GM23338 (cell line): ENCODE results near the gene IGF1. TPM values are rescaled to one million over a fixed set of nuclear protein-coding genes. Genes with fewer than 3 reads are reported as not detected.

Experiments used
- ATAC-seq: fragments of 200-7000 bp; cut with Tn5 transposase; 3 replicates; pipeline ENCODE4 v1.9.1; 2020
- DNase-seq: peaks from one replicate; pipeline ENCODE4 v3.0.0-alpha.2; 2015; ENCODE audit warnings: low spot score
- H2AFZ ChIP-seq: fragments of 200-600 bp; sonication (generic); 2 replicates; pipeline ENCODE4 v1.8.0; 2016; ENCODE audit warnings: antibody characterized with exemption, mild to moderate bottlenecking, moderate library complexity
- H3F3A ChIP-seq: fragments of 200-600 bp; sonication (generic); replicated peaks from 2 replicates; pipeline ENCODE4 v1.8.0; 2017; ENCODE audit warnings: antibody characterized with exemption, mixed run types, low read depth
- H3K27ac ChIP-seq: fragments of 200-600 bp; sonication (generic); 2 replicates; pipeline ENCODE4 v1.6.1; 2016; ENCODE audit warnings: low read depth
- H3K27me3 ChIP-seq: fragments of 200-600 bp; sonication (generic); 2 replicates; pipeline ENCODE4 v1.8.0; 2016; ENCODE audit warnings: mild to moderate bottlenecking, mixed run types, moderate library complexity; ENCODE audit not compliant: insufficient read depth
- H3K36me3 ChIP-seq: fragments of 200-600 bp; sonication (generic); 2 replicates; pipeline ENCODE4 v1.8.0; 2016; ENCODE audit warnings: mild to moderate bottlenecking; ENCODE audit not compliant: insufficient read depth
- H3K4me1 ChIP-seq: fragments of 200-600 bp; sonication (generic); 2 replicates; pipeline ENCODE4 v1.8.0; 2016; ENCODE audit warnings: mild to moderate bottlenecking, moderate library complexity; ENCODE audit not compliant: insufficient read depth
- H3K4me2 ChIP-seq: fragments of 200-600 bp; sonication (generic); 2 replicates; pipeline ENCODE4 v1.7.1; 2017; ENCODE audit warnings: mixed run types
- H3K4me3 ChIP-seq: fragments of 200-600 bp; sonication (generic); 2 replicates; pipeline ENCODE4 v1.6.1; 2016; ENCODE audit warnings: mixed run types
- H3K79me2 ChIP-seq: fragments of 200-600 bp; sonication (generic); replicated peaks from 2 replicates; pipeline ENCODE4 v1.8.0; 2017; ENCODE audit warnings: mild to moderate bottlenecking; ENCODE audit not compliant: insufficient read depth
- H3K9me2 ChIP-seq: fragments of 200-600 bp; sonication (generic); 2 replicates; pipeline ENCODE4 v1.8.0; 2017; ENCODE audit not compliant: insufficient read depth
- H4K20me1 ChIP-seq: fragments of 200-600 bp; sonication (generic); replicated peaks from 2 replicates; pipeline ENCODE4 v1.8.0; 2017; ENCODE audit warnings: mild to moderate bottlenecking; ENCODE audit not compliant: insufficient read depth
- H3K27ac Mint-ChIP-seq: 2 replicates; pipeline ENCODE4 v1.8.0; 2020; ENCODE audit warnings: inconsistent platforms, mild to moderate bottlenecking, moderate library complexity, mixed read lengths
- H3K27me3 Mint-ChIP-seq: 3 replicates; pipeline ENCODE4 v1.8.0; 2022; ENCODE audit warnings: low read depth, mild to moderate bottlenecking, moderate library complexity, mixed read lengths, inconsistent platforms; ENCODE audit not compliant: insufficient read depth, poor library complexity
- H3K36me3 Mint-ChIP-seq: 3 replicates; pipeline ENCODE4 v1.8.0; 2021; ENCODE audit warnings: low read depth, mild to moderate bottlenecking, inconsistent platforms, moderate library complexity, mixed read lengths
- H3K4me1 Mint-ChIP-seq: 3 replicates; pipeline ENCODE4 v1.8.0; 2020; ENCODE audit warnings: mild to moderate bottlenecking, inconsistent platforms, mixed read lengths
- H3K4me3 Mint-ChIP-seq: 3 replicates; pipeline ENCODE4 v1.8.0; 2021; ENCODE audit warnings: moderate library complexity, mild to moderate bottlenecking, inconsistent platforms, mixed read lengths
- H3K9me3 Mint-ChIP-seq: 3 replicates; pipeline ENCODE4 v1.8.0; 2020; ENCODE audit warnings: moderate library complexity, mild to moderate bottlenecking, inconsistent platforms, mixed read lengths
- CREB1 ChIP-seq: fragments of 250-450 bp; sonication (Bioruptor Pico); IDR thresholded peaks from 2 replicates; pipeline ENCODE4 v1.5.0; 2020; ENCODE audit warnings: low read depth, mild to moderate bottlenecking, moderate library complexity
- NANOG ChIP-seq: IDR thresholded peaks from 2 replicates; pipeline ENCODE4 v1.6.1; 2016; ENCODE audit warnings: antibody characterized with exemption, borderline replicate concordance
- ZNF331 ChIP-seq: fragments of 250-450 bp; sonication (Bioruptor Pico); IDR thresholded peaks from 2 replicates; pipeline ENCODE4 v1.5.0; 2020; ENCODE audit warnings: low read depth, mild to moderate bottlenecking, moderate library complexity
- polyA plus RNA-seq: library from polyadenylated mRNA; unstranded; fragments of >200 nt; fragmentation: Nextera tagmentation; extraction: Ambion mirVana; gene quantifications from 2 replicates; pipeline ENCODE4 v1.2.1, GENCODE V29; 2016
- total RNA-seq: library from RNA; depleted of rRNA; stranded (reverse); fragments of >200 nt; shearing (Covaris generic); gene quantifications from 2 replicates; pipeline ENCODE4 v1.2.3, GENCODE V29; 2014
- TF ChIP-seq, protein P1 (sequence below): IDR thresholded peaks from 2 replicates; pipeline ENCODE4 v1.6.1; 2016; ENCODE audit warnings: antibody characterized with exemption
- TF ChIP-seq, protein P2 (sequence below): IDR thresholded peaks from one replicate; pipeline ENCODE4 v1.6.1; 2018; ENCODE audit warnings: antibody characterized with exemption; ENCODE audit not compliant: unreplicated experiment
- TF ChIP-seq, protein P3 (sequence below): fragments of 250-450 bp; sonication (Bioruptor Pico); IDR thresholded peaks from 2 replicates; pipeline ENCODE4 v1.5.0; 2020; ENCODE audit warnings: mild to moderate bottlenecking, moderate library complexity
- TF ChIP-seq, protein P4 (sequence below), 2 experiments: fragments of 200-600 bp in 1 of 2; sonication (generic) in 1 of 2; conservative IDR thresholded peaks; 2 replicates each; pipeline versions ENCODE4 v1.5.1 to v1.6.1; 2016 to 2017; ENCODE audit warnings: antibody characterized with exemption in 2 of 2, low read depth in 2 of 2, mild to moderate bottlenecking in 2 of 2, moderate library complexity in 1 of 2

Gene IGF1
- total and polyA plus RNA-seq, 2 experiments from 2014 or later, result 0.29 TPM; not detected in 1

DNA sequence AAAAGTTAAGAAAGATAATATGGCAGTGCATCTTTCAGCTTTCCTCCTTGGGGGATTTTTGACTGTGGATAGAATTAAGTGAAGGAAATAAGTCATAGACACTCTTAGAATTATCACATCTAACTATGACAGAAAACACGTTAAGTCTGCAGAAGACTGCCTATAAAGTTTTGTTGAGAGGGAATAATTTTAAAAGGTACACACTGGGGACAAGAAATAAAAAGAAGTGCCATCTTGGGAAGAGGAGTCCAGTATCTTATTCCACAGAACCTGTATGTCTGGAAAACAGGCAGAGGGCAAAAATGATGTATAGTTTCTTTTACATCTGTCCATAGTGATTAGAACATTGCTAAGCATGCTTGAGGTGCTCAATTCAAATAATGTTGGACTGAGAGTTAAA is 80.7 kb downstream of the IGF1 start:
- Histone ChIP-seq H3F3A (no peaks in the 10 kb centered on the region), H3K79me2 (no peaks in the 10 kb centered on the region), H3K9me2 (no peaks in the 10 kb centered on the region), H3K4me1 (no peaks in the 10 kb centered on the region), H2AFZ (no peak overlapping the region), H4K20me1 (no peaks in the 10 kb centered on the region), H3K4me2 (no peak overlapping the region), H3K36me3 (no peaks in the 10 kb centered on the region), H3K27ac (no peak overlapping the region), H3K27me3 (no peaks in the 10 kb centered on the region), H3K4me3 (no peak overlapping the region)
- no peaks in the 10 kb centered on the region for H3K27me3 Mint-ChIP-seq
- no peak for ATAC-seq
- DNase-seq, result no peak
- no peak for TF ChIP-seq NANOG
- H3K4me1 Mint-ChIP-seq, result peaks cover 3% of the 10 kb centered on the region; the same call in 2 of the 3 replicates
- H3K27ac Mint-ChIP-seq, result no peak overlapping the region
- H3K4me3 Mint-ChIP-seq, result no peak overlapping the region
- no peaks in the 10 kb centered on the region for H3K9me3 Mint-ChIP-seq
- H3K36me3 Mint-ChIP-seq, result no peaks in the 10 kb centered on the region

DNA sequence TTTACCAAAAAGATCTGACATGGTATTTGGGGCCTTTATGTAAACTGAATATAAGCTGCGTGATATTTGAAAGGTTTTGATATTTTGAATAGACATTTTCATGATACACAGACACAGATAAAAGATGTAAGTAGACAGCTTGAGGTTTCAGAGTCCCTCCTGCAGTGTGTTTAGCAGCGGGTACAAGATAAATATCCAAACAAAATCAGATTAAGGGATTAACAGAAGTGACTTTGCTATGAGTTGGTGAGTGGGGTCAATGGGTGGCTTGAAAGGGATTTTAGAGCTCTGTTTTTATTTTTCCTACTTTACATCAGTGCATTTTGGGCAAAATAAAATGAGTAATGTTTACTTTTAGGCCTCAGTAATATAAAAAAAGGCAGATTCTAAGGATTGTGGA is 84.1 kb downstream of the IGF1 start:
- no peaks in the 10 kb centered on the region for H4K20me1 ChIP-seq
- no peak overlapping the region for H3K27ac ChIP-seq
- no peaks in the 10 kb centered on the region for H3K27me3 ChIP-seq
- TF ChIP-seq, protein P1, sequence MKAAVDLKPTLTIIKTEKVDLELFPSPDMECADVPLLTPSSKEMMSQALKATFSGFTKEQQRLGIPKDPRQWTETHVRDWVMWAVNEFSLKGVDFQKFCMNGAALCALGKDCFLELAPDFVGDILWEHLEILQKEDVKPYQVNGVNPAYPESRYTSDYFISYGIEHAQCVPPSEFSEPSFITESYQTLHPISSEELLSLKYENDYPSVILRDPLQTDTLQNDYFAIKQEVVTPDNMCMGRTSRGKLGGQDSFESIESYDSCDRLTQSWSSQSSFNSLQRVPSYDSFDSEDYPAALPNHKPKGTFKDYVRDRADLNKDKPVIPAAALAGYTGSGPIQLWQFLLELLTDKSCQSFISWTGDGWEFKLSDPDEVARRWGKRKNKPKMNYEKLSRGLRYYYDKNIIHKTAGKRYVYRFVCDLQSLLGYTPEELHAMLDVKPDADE, result no peak
- TF ChIP-seq, protein P2, sequence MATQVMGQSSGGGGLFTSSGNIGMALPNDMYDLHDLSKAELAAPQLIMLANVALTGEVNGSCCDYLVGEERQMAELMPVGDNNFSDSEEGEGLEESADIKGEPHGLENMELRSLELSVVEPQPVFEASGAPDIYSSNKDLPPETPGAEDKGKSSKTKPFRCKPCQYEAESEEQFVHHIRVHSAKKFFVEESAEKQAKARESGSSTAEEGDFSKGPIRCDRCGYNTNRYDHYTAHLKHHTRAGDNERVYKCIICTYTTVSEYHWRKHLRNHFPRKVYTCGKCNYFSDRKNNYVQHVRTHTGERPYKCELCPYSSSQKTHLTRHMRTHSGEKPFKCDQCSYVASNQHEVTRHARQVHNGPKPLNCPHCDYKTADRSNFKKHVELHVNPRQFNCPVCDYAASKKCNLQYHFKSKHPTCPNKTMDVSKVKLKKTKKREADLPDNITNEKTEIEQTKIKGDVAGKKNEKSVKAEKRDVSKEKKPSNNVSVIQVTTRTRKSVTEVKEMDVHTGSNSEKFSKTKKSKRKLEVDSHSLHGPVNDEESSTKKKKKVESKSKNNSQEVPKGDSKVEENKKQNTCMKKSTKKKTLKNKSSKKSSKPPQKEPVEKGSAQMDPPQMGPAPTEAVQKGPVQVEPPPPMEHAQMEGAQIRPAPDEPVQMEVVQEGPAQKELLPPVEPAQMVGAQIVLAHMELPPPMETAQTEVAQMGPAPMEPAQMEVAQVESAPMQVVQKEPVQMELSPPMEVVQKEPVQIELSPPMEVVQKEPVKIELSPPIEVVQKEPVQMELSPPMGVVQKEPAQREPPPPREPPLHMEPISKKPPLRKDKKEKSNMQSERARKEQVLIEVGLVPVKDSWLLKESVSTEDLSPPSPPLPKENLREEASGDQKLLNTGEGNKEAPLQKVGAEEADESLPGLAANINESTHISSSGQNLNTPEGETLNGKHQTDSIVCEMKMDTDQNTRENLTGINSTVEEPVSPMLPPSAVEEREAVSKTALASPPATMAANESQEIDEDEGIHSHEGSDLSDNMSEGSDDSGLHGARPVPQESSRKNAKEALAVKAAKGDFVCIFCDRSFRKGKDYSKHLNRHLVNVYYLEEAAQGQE, result no peak
- TF ChIP-seq, protein P3, sequence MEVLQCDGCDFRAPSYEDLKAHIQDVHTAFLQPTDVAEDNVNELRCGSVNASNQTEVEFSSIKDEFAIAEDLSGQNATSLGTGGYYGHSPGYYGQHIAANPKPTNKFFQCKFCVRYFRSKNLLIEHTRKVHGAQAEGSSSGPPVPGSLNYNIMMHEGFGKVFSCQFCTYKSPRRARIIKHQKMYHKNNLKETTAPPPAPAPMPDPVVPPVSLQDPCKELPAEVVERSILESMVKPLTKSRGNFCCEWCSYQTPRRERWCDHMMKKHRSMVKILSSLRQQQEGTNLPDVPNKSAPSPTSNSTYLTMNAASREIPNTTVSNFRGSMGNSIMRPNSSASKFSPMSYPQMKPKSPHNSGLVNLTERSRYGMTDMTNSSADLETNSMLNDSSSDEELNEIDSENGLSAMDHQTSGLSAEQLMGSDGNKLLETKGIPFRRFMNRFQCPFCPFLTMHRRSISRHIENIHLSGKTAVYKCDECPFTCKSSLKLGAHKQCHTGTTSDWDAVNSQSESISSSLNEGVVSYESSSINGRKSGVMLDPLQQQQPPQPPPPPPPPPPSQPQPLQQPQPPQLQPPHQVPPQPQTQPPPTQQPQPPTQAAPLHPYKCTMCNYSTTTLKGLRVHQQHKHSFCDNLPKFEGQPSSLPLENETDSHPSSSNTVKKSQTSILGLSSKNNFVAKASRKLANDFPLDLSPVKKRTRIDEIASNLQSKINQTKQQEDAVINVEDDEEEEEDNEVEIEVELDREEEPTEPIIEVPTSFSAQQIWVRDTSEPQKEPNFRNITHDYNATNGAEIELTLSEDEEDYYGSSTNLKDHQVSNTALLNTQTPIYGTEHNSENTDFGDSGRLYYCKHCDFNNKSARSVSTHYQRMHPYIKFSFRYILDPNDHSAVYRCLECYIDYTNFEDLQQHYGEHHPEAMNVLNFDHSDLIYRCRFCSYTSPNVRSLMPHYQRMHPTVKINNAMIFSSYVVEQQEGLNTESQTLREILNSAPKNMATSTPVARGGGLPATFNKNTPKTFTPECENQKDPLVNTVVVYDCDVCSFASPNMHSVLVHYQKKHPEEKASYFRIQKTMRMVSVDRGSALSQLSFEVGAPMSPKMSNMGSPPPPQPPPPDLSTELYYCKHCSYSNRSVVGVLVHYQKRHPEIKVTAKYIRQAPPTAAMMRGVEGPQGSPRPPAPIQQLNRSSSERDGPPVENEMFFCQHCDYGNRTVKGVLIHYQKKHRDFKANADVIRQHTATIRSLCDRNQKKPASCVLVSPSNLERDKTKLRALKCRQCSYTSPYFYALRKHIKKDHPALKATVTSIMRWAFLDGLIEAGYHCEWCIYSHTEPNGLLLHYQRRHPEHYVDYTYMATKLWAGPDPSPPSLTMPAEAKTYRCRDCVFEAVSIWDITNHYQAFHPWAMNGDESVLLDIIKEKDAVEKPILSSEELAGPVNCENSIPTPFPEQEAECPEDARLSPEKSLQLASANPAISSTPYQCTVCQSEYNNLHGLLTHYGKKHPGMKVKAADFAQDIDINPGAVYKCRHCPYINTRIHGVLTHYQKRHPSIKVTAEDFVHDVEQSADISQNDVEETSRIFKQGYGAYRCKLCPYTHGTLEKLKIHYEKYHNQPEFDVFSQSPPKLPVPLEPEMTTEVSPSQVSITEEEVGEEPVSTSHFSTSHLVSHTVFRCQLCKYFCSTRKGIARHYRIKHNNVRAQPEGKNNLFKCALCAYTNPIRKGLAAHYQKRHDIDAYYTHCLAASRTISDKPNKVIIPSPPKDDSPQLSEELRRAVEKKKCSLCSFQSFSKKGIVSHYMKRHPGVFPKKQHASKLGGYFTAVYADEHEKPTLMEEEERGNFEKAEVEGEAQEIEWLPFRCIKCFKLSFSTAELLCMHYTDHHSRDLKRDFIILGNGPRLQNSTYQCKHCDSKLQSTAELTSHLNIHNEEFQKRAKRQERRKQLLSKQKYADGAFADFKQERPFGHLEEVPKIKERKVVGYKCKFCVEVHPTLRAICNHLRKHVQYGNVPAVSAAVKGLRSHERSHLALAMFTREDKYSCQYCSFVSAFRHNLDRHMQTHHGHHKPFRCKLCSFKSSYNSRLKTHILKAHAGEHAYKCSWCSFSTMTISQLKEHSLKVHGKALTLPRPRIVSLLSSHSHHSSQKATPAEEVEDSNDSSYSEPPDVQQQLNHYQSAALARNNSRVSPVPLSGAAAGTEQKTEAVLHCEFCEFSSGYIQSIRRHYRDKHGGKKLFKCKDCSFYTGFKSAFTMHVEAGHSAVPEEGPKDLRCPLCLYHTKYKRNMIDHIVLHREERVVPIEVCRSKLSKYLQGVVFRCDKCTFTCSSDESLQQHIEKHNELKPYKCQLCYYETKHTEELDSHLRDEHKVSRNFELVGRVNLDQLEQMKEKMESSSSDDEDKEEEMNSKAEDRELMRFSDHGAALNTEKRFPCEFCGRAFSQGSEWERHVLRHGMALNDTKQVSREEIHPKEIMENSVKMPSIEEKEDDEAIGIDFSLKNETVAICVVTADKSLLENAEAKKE (CRISPR knock-in tag), result no peak
- TF ChIP-seq ZNF331 (CRISPR knock-in tag) (no peak), CREB1 (CRISPR knock-in tag) (no peak)
- TF ChIP-seq, protein P4, sequence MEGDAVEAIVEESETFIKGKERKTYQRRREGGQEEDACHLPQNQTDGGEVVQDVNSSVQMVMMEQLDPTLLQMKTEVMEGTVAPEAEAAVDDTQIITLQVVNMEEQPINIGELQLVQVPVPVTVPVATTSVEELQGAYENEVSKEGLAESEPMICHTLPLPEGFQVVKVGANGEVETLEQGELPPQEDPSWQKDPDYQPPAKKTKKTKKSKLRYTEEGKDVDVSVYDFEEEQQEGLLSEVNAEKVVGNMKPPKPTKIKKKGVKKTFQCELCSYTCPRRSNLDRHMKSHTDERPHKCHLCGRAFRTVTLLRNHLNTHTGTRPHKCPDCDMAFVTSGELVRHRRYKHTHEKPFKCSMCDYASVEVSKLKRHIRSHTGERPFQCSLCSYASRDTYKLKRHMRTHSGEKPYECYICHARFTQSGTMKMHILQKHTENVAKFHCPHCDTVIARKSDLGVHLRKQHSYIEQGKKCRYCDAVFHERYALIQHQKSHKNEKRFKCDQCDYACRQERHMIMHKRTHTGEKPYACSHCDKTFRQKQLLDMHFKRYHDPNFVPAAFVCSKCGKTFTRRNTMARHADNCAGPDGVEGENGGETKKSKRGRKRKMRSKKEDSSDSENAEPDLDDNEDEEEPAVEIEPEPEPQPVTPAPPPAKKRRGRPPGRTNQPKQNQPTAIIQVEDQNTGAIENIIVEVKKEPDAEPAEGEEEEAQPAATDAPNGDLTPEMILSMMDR (conservative IDR thresholded peaks at IDR 0.05; ENCODE audit: low read depth in 2 of 2), result no peak
- Mint-ChIP-seq H3K4me1 (peaks cover 3% of the 10 kb centered on the region; the same call in 2 of the 3 replicates), H3K9me3 (no peaks in the 10 kb centered on the region), H3K36me3 (no peaks in the 10 kb centered on the region), H3K27me3 (no peaks in the 10 kb centered on the region), H3K4me3 (no peak overlapping the region), H3K27ac (no peak overlapping the region)
- H2AFZ ChIP-seq, result no peak overlapping the region
- H3K4me3 ChIP-seq, result no peak overlapping the region
- H3K9me2 ChIP-seq, result no peaks in the 10 kb centered on the region
- no peaks in the 10 kb centered on the region for H3F3A ChIP-seq
- ATAC-seq (no peak), DNase-seq (no peak)
- no peaks in the 10 kb centered on the region for H3K79me2 ChIP-seq
- no peak overlapping the region for H3K4me2 ChIP-seq
- H3K4me1 ChIP-seq, result no peaks in the 10 kb centered on the region
- no peaks in the 10 kb centered on the region for H3K36me3 ChIP-seq
